ENCODE measurements around the gene CAPS2.
A peak's percentile ranks its signal among the peaks of the same experiment; 100 is the strongest.

Gene CAPS2

GRCh38 chr12:75302781-75303180 is 27.3 kb downstream of the CAPS2 start:
- no peak for DNase-seq

GRCh38 chr12:75302225-75302624 is 27.9 kb downstream of the CAPS2 start:
- no peak for DNase-seq

DNA sequence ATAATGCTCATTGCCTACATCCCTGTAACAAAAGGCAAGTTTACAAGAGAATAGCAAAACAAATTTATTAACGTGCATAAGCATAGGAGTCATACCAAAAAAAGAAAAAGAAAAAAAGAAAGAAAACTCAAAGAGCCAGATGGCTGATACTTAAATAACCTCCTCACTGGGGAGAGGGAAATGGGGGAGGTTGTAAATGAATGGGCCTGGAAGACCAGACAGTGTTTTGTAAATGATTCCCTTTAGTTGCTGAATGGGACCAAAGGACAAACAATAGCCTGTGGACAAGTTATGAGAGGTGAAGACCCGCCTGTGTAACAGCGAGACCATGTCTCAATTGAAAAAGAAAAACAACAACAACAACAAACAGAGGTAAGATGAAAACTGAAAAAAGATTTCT is 35.3 kb downstream of the CAPS2 start:
- no peak for DNase-seq

- no peak for DNase-seq
These were observed 35.8 kb downstream of the CAPS2 start for GRCh38 chr12:75294336-75294735.

GRCh38 chr12:75291014-75291413 is 39.1 kb downstream of the CAPS2 start:
- DNase-seq = no peak

DNA sequence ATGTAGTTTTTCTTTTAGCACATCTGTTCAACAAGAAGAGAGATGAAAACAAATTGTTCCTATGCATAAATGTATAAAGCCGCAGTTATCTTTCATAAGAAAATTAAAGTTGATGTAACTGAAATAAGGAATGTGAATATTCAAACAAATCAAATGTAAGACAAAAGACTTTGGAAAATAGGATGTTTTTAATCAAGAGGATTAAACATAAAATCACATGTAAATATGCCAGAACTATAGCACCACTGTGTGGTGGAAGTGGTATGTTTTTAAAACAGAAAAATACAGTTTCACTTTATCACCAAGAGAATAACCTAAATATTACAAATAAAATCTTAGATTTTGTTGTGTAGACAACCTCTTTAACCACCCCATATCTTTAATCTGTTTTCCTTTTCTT is 40.4 kb downstream of the CAPS2 start:
- DNase-seq = no peak

DNA sequence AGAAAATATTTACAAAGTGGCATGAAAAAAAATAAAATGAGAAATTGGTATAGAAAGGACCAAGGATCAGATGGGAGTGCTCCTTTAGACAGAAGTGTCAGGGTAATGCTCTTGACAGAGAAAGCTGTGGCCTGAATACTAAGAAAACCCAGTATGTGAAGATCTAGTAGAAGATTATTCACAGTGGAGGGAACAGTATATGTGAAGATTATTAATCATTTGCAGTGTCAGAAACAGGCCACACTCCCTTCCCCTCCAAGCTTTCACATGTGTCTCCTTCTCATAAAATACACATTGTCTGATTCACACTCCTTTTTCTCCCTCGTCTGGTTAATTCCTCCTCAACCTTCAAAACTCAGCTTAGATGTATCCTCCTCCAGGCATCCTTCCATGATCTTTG is 41.3 kb downstream of the CAPS2 start:
- DNase-seq = no peak

- no peak for DNase-seq
These were observed 54.4 kb downstream of the CAPS2 start for GRCh38 chr12:75275702-75276101.

- no peak for DNase-seq
These were observed 58.5 kb downstream of the CAPS2 start for GRCh38 chr12:75271576-75271975.

- DNase-seq = peak; percentile 8
These were observed 60.0 kb downstream of the CAPS2 start for GRCh38 chr12:75270157-75270556.

- no peak for DNase-seq
These were observed 60.9 kb downstream of the CAPS2 start for GRCh38 chr12:75269209-75269608.

- DNase-seq = no peak
These were observed 69.8 kb downstream of the CAPS2 start for GRCh38 chr12:75260316-75260715.

DNA sequence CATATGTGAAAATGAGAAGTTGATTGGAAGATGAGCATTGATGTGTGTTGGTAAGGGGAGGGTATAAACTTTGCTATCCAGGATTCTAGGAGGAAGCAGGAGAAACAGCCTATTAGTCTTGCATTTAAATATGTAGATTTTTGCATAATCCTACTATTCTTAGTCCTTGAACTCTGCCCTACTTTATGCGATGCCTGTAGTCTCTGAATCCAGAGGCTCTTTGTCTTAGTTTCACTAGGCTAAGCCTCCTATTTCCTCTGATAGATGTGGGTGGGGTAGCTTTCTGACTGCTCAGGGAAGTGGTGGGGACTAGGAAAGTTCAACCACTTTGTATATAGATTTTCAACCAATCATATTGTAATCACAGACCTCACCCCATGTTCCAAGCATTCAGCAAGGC is 71.0 kb downstream of the CAPS2 start:
- DNase-seq = no peak

DNA sequence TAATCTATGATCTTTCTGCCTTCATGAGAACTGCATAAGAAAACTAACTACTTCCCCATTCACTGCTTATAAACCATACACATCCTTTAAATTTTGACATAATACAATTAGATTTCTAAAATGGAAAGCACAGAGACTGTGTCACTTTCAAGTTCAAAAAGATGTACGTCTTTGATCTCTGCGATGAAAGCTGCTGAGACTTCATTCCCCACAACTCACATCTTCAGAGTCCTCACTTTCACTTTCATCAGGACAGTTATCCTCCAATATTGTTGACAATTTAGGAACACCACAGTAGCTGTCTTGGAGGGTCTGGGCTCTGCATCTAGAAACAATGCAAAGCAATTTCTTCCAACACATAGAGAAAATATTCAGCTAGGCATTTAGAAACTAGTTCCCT is 72.6 kb downstream of the CAPS2 start:
- DNase-seq = no peak

DNA sequence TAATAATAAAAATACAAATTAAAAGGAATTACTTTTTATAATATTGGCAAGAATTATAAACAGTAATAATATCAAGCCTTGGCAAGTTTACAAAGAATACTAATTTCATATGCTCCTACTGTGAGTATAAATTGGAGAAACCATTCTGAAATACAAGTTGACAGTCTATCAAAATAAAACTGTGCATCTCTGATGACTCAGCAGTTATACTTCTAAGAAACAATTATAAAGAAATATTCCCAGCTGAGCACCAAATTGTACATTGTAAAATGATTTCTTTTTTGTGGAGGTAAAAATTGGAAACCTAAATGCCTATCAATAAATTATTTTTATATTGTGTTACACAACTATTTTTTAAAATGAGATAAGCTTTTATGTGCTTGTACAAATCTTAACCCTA is 85.0 kb downstream of the CAPS2 start:
- DNase-seq = no peak

- DNase-seq = no peak
These were observed 90.1 kb downstream of the CAPS2 start for GRCh38 chr12:75239987-75240386.

GRCh38 chr12:75236206-75236605 is 93.9 kb downstream of the CAPS2 start:
- DNase-seq = no peak

- DNase-seq = no peak
These were observed 103.0 kb downstream of the CAPS2 start for GRCh38 chr12:75227132-75227531.
